Medulla oblongata (tissue), 1 donor: ENCODE data around the gene CXXC5.
A peak's percentile ranks its signal among the peaks of the same experiment; 100 is the strongest.
"Not testable (repeated sequence)": the region's sequence is repeated elsewhere in the genome, so short reads cannot be mapped to it uniquely, and the experiment has no call there.

Experiments
- DNase-seq: peaks from one replicate; pipeline ENCODE4 v3.0.0-alpha.2; 2015; ENCODE audit errors: extremely low spot score

The CXXC5 gene

DNA sequence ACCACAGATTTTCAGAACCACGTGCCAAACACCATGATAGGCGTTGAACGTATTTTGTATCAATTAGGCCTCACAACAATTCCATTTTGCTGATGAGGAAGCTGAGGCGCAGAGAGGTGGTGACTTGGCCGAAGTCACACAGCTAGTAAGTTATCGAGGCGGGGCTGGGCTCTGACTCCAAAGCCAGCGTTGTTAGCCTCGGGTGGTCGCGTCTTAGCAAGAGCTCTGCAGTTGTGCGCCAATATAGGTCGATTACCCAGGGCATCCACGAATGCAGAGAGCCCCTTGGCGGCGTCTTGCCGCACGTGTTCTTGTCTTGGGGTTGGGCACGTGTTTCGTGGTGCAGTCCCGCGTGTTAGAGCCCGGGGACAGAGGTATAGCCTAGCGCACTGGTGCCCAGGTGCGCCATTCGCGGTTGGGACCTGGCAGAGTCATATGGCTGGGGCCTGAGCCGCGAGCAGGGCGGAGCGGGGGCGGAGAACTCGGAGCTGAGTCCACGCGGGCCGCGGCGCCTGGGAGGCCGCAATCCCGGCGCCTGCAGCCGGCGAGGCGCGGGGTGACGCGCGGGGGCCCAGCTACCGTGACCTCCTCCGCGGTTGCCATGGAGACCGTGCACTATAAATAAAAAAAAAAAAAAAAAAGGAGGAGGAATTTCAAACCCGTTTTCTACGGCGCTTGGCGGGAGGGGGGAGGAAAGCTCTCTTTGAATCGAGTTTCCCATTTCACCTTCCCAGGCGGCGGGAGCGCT lies 62.3 kb downstream of the CXXC5 start:
- no peak for DNase-seq

- peak; percentile 52 for DNase-seq
These were observed 63.1 kb downstream of the CXXC5 start for GRCh38 chr5:139711067-139711905.

DNA sequence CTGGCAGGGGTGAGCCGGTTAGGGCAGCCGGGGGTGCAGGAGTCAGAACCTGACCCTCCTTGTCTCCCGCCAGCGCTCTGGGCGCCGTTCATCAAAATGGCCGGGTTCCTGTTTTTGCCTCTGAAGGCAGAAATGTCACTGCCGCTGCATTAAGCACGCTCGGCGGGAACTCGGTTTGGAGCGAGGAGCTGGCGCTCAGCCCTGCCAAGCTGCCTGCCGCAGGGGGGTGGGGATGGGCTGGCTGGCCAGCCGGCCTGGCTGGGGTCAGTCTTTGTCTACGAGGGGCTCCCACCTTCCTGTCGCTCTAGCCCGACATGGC lies 63.7 kb downstream of the CXXC5 start:
- DNase-seq: no peak

DNA sequence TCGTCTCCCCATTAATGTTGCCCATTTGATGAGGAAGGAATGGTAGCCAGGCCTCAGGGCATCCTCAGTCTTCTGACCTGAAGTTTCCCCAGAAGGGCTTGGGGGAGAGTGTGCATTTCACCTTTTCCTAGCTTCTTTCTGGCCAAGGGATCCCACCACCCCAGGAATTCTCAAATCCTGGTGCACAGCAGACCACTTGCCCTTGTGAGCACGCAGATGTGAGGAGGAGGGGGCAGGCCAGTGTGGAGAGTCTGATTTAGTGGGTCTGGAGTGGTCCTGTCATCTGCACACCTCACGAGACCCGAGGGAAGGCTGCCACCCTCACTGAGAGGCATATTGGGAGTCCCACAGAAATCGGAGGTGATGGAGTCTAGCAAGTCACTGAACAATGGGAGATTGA lies 64.3 kb downstream of the CXXC5 start:
- DNase-seq: no peak

GRCh38 chr5:139713898-139714297 lies 65.7 kb downstream of the CXXC5 start:
- not testable (repeated sequence) for DNase-seq

GRCh38 chr5:139717221-139717620 lies 69.1 kb downstream of the CXXC5 start:
- DNase-seq: no peak

DNA sequence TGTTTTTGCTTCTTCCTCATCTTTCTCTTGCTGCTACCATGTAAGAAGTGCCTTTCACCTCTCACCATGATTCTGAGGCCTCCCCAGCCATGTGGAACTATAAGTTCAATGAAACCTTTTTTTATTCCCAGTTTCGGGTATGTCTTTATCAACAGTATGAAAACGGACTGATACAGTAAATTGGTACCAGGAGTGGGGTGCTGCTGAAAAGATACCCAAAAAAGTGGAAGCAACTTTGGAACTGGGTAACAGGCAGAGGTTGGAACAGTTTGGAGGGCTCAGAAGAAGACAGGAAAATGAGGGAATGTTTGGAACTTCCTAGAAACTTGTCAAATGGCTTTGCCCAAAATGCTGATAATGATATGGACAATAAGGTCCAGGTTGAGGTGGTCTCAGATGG lies 70.3 kb downstream of the CXXC5 start:
- DNase-seq: not testable (repeated sequence)

DNA sequence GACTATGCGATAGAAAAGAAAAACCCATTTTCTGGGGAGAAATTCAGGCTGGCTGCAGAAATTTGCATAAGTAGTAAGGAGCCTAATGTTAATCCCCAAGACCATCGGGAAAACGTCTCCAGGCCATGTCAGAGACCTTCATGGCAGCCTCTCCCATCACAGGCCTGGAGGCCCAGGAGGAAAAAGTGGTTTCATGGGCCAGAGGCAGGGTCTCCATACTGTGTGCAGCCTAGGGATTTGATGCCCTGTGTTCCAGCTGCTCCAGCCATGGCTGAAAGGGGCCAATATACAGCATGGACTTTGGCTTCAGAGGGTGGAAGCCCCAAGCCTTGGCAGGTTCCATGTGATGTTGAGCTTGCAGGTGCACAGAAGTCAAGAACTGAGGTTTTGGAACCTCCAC lies 71.8 kb downstream of the CXXC5 start:
- not testable (repeated sequence) for DNase-seq

DNA sequence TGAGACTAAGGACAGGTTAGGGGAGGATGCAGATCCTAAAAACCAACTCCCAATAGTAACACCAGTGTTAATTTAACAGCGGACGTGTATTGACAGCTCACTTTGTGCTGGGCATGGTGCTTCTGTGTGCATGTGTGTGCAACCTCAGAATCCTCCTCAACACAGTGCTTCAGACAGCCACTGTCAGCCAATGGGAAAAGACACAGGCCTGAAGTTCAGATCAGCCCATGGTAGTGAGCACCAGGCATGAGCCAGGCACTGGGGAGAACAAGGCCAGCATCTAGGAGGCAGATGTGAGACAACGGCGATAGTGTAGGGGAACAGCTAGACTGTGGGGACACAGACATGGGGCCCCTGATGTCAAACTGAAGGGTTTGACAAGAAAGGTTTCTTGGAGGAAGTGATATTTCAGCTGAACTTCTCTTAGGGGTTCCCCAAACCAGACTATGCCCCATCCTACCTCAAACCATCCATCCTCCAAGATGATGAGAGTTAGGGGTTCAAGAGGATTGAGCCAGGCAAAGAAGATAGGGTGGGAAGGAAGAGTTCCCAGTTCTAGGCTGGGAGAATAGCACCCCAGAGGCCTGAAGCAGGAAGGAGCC lies 75.9 kb downstream of the CXXC5 start:
- no peak for DNase-seq

DNA sequence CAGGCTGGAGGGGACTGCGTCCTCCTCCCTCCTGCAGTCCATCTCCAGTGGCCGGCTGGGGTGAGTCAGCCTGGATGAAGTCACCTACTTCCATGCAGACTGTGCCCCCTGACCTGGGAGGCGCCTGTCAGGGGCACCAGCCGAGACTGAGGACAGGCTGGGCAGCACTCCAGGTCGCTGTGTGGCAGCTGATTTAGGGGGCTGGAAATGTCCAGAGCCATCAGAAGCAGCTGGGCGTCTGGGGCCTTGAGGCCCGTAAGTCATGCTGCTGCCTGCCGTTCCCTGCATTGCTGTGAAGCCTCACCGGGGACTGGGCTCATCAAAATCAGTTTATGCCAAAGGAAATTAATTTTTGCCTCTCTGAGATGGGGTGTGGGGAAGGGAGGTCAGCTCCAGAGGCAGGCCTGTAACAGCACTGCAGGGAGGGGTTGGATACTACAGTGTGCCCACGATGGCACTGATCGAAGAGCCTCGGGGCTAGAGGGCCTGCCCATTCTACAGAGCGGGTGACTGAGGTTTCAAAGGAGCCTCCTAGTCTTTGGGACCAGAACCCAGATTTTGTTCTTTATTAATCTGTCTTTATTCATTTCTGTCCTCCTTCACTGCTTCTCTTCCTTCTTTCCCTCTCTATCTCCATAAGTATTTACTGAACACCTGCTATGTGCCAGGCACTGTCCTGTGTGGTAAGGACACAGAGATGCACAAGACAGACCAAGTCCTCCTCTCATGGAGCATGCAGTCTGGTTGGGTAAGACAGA lies 77.1 kb downstream of the CXXC5 start:
- DNase-seq: peak; percentile 77

- DNase-seq: no peak
These were observed 78.1 kb downstream of the CXXC5 start for GRCh38 chr5:139726248-139726647.

GRCh38 chr5:139727615-139728014 lies 79.5 kb downstream of the CXXC5 start:
- not testable (repeated sequence) for DNase-seq

DNA sequence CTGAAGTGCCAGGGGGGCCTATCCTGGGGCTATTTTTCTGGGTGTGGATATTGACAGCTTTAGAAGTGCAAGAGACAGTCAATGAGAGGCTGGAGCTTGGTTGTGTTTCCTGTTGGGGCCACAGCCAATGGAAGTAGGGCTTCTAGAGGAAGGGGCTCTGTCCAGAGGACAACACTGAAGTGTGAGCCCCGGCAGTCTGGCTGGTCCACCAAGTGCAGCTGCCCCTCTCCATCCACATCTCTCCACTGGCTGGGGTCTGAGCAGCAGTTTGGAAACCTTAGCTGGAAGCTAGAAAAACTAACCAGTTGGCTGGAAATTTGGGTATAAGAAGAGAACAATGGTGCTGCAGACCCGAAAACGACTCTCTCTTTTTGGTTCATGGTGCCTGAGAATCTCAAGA lies 83.1 kb downstream of the CXXC5 start:
- DNase-seq: no peak

DNA sequence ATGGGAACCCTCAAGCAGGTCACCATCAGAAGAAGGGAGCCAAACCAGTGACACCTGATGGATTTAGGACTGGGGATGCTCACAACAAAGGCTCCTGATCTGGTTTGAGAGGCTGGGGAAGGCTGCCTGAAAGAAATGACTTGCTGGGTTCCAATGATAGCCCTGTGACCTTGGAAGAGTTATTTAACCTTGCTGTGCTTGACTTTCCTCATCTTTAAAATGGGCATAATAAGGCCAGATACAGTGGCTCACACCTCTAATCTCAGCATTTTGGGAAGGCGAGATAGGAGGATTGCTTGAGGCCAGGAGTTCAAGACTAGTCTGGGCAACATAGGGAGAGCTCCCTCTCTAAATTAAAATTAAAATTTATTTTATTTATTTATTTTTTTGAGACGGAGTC lies 83.9 kb downstream of the CXXC5 start:
- no peak for DNase-seq

DNA sequence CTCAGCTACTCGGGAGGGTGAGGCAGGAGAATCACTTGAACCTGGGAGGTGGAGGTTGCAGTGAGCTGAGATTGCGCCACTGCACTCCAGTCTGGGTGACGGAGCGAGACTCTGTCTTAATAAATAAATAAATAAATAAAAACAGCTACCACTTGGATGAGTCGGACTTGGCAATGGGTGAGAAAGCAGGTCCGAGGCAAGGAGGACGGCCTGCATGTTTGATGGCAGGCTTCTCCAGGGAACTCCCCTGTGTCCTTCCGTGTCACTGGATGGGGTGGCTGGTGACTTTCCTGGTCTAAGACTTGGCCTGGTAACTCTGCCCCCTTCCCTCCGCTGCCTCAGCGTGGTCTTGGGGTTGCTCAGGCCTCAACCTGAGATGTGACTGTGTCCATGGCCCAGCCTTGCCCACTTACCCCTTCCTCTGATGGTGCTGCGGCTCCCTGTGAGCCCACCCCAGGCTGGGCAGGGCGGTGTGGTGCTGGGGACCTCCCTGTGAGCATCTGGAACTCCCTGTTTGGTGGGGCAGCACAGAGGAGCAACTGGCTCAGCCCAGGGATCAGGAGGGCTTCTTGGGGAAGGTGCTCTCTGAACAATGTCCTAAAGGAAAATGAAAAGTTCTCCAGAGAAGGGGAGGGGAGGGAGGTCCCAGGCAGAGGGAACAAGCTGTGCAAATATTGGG lies 85.0 kb downstream of the CXXC5 start:
- DNase-seq: no peak
